Inflammatory macrophage (primary cell): ENCODE results near the gene EGFL7.
"Not testable (repeated sequence)": the region's sequence is repeated elsewhere in the genome, so short reads cannot be mapped to it uniquely, and the experiment has no call there.

Experiments used
- DNase-seq, 2 donors: peaks; one replicate each; pipeline ENCODE4 v3.0.0-alpha.2; 2020 to 2022

EGFL7 gene

DNA sequence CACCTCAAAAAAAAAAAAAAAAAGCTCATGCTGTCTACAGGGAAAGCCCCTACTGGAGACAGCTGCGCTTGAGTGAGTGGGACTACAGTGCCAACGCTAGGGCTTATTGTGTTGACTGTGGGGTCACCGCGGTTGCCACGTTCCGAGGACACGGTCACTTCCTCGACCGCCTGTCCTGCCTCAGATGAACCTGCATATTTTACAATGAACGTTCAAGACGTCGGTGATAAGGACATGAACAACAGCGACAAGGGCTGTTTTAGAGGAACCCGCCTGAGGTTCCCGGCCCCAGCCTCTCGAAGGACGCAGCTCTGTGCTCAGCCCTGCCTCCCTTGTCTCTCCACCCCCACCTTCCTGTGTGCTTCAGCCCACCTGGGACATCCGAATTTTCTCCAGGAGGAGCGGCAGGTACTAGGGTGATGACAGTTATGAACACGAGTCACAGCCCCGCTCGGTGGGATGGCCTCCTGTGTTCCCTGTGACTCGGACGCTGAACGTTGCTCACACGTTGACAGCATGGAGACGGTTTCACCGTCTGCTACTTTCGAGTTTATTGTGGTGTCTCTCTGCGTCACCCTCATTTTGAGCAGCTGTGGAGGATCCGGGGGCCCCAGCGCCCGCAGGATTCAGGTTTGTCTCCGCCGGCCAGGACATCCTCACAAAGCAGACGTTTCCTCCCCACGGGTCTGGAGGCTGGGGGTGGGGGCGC, 38.4 kb downstream of the EGFL7 start:
- DNase-seq: peak; percentile 28 to 65

DNA sequence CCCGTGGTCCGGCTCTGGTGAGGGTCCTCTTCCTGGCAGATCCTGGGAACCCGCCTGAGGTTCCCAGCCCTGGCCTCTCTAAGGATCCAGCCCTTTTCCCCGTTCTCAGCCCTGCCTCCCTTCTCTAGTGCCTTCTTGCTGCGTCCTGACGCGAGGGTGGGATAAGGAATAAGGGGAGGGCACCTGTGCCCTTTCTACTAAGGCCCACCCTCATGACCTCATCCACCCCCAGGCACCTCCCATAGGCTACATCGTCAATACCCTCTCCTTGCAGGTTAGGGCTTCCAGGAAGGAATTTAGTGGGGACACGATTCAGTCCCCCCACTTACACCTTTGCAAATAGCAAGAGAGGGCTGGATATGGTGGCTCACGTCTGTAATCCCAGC, 38.9 kb downstream of the EGFL7 start:
- DNase-seq: no peak

DNA sequence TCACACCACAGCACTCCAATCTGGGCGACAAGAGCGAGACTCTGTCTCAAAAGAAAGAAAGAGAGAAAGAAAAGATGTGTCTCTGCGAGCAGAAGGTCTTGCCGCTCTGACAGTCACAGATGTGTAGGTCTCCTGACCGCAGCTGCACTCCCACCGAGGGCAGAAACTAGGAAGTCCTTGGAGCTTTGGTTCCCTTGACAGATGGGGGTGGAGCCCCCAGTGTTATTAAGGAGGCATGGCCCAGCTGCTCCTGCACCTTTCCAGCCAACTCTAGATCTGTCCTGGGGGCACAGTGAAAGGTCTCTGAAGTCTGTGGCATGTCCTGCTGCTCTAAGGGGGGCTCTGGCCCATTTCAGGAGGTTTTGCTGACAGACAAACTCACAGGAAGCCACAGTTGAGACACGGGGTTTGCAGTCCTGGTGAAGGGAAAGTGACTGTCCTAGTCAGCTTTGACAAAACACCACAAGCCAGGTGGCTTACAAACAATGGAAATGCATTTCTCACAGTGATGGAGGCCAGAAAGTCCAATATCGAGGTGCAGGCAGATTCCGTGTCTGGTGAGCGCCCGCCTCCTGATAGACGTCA, 40.7 kb downstream of the EGFL7 start:
- DNase-seq: peak; percentile 52 to 84

DNA sequence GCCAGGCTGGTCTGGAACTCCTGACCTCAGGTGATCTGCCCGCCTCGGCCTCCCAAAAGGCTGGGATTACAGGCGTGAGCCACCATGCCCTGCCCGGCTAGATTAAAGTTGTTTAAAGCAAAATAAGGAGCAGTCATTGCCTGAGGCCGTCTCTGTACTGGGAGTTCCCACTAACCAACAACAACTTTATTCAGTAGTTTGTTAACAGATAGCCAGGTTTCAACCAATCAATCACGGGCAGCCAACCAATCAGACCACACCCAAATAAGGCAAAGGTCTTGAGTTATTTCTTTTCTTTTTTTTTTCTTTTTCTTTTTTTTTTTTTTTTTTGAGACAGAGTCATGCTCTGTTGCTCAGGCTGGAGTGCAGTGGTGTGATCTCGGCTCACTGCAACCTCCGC, 42.0 kb downstream of the EGFL7 start:
- DNase-seq: not testable (repeated sequence)

DNA sequence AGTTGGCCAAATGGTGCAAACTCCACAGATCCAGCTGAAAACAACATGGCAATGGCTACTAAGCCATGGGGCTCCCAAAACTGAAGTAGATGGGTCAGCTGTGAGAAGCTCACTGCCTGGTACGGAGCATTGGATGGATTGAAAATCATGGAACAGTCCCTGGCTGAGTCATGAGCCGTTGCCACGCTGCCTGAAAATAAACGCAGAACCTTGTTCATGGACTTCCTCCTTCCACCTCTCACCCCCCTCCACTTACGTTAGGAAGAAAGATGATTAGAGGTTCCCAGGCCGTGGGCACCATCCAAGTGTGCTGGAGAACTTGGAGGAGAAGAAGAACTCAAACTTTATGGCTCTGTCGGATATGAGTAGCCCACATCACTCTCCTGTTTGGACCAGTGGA, 42.8 kb downstream of the EGFL7 start:
- DNase-seq: peak; percentile 30 to 58

DNA sequence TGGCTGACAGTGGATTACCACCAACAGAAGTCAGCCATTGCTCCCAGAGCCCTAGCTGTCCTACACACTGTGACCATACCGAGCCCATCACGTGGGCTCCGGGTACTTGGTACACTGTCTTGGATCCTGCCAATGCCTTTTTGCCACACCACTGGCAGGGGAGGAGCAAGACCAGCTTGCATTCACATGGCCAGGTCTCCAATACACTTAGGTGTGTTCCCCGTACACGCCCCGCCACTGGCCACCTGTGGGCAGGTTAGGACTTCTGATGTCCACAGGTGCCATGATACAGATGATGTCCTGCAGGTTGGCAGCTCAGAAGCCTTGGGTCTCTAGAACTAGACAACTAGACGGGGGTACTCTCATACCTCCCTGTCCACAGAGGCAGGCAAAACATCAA, 44.3 kb downstream of the EGFL7 start:
- no peak for DNase-seq

DNA sequence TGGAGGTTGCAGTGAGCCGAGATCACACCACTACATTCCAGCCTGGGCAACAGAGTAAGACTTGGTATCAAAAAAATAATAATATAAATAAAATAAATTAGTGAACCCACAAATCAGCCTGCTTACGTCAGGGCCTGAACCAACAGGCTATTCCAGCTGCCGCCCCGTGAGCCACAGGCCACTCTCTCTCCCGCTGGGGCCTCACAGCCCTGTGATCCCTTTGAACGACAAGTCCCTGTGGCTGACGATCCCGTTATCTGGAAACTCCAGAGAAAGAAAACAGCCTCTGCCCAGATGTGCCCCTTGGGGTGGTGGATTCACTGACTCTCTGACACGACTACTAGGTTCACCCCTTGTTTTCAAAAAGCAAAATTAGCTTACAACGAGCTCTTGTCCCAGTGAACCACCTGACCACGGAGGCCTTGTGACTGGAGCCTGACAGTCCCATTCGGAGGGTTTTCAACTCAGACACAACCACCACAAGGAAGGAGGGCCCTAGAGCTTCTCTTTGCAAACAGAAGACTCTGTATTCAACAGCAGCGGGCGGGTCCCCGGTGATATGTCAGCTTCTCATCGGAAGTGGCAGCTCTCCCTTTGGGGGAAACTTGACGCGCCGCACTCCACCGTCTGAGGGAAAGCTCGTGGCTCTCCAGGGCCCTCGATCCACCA, 45.3 kb downstream of the EGFL7 start:
- no peak for DNase-seq

DNA sequence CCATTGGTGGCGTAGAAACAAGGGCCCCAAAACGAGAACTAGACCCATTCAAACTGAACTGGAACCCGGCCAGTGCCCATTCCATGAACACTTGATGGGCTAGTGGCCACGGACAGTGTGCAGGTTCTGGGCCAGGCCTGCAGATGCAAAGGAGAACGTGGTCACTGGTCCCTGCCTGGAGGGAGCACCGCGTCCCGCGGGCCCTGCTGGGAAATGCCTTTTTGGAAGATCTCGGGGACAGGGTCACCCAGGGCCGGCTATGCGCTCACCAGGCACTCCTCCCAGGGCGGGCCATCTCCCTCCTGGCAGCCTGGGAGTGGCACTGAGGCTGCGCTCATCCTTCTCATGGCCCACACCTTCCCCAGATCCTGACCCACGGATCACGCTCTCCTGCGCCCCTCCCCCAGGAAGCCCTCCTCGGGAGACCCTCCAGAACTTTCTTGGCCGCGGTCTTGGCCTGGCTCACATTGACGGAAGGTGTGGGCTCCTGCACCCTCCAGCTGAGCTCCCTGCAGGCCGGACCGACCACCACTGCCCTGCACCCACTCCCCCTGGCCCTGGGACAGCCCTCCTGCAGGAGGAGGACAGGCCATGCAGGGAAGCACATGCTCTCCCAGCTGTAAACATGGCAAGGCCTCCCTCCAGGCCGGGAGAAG, 46.9 kb downstream of the EGFL7 start:
- no peak for DNase-seq

DNA sequence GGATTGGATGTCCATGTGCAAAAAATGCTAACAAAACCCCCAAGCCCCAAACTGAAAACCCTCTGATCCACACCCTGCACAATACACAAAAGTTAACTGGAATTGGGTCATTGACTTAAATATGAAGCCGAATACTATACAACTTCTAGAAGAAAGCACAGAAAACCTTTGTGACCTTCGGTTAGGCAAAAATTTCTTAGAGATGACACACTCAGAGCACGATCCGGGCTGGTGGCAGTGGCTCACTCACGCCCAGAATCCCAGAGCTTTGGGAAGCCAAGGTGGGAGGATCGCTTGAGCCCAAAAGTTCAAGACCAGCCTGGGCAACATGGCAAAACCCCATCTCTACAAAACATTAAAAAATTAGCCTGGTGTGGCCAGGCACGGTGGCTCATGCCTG, 47.8 kb downstream of the EGFL7 start:
- DNase-seq: no peak

DNA sequence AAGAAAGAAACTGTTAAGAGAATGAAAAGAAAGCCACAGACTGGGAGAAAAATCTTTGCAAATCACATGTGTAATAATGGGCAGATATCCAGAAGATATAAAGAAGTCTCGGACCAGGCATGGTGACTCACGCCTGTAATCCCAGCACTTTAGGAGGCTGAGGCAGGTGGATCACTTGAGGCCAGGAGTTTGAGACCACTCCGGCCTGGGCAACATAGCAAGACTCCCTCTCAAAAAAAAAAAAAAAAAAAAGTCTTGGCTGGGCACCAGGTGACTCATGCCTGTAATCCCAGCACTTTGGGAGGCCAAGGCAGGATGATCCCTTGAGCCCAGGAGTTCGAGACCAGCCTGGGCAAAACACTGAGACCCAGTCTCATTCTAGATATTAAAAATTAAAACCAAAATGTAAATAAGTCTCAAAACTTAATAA, 48.5 kb downstream of the EGFL7 start:
- DNase-seq: not testable (repeated sequence)

DNA sequence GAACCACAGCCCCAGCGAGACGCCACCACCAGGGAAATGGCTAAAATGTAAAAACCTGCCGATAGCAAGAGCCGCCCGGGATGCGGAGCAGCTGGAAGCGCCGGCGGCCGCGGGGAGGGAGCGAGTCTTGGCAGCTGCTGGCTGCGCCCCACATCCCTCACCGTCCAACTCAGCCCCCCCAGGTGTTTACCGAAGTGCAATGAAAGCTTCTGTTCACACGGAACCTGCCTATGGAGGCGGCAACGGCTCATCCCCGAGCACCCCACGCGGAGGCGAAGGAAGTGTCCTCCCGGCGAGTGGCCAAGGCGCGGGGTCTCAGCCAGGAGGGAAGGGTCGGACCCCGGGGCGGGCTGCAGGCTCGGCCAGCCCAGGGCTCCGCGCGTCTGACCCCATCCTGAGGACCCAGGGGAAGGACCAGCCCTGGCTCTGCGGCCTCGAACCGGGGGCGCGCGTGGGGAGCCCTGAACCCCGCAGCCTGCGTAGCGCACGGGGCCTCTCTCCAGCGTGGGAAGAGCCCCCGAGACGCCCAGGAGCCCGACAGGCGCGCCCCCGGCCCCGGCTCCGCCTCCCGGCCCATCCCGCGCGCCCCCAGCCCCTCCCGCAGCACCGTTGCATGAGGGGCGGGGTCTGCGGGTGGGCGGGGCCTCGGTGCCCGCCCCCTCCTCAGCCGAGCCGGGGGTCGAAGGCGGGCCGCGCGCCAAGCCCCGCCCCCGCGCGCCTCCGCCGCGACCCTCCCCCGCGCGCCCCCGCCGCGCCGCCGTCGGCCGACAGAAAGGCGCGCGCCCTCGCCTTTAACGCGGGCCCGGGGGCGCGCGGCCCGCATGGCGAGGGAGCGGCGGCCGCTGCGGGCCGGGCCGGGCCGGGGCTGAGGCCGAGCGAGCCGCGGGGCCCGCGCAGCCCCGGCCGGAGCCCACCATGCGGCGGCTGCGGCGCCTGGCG, 49.3 kb downstream of the EGFL7 start, which contains the start of gene DIPK1B:
Gene DIPK1B, plus strand, starts transcription at position 822 of the 939 bp plus-strand sequence. Its CDS starts 94 bp downstream, at position 916.
- DNase-seq: no peak

DNA sequence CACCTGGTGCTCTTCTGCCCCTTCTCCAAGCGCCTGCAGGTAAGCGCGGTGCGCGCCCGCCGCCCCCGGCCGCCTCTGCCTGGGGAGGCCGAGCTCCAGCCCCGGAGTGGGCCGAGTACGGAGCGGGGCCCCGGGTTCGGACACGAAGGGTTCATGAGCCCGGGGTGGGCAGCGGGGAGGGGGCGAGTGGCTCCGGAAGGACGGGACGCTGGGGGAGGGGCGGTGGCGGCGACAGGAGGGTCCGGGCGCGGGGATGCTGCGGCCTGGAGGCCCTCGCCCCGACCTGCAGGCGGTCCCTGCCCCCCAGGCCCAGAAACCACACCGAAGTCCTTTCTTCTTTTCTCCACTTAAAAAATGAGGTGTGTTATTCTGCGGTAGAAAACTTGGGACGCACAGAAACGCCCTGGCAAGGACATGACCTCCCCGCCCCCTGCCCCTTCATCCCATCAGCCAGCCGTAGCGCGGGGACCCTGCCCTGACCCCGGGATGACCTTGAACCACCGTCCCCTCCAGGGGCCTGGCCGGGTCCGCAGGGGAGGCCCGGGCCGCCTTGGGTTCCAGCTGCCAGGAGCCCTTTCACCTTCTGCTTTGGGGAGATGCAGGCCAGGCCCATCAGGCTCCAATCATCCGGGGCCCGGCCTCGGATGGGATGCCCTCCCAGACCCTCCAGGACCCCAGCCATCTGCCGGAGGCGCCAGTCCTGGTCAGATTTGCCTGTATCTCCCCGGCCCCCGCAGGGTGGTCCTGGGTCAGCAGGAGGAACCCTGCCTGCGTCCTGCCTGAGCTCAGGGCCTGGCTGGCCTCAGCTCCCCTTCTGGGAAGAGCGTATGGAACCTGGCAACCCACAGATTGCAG, 50.2 kb downstream of the EGFL7 start:
- DNase-seq: no peak

DNA sequence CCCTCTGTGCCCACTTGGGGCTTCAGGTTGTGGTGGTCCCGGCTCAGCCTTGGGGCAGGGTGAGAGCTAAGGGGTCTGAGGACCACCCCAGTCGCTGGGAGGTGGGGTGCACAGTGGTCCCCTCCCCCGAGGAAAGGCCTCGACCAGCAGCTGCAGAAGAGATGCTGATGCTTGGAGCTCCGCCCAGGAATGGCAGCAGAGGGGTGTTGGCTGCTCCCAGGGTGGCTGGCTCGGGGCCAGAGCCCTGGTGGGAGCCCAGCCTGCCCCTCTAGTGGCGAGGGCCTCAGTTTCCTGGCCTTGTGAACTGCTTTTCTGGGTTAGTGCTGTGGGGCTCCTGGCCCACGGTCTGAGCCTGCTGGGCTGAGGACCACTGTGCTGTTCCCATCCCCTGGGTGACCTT, 50.8 kb downstream of the EGFL7 start:
- no peak for DNase-seq

DNA sequence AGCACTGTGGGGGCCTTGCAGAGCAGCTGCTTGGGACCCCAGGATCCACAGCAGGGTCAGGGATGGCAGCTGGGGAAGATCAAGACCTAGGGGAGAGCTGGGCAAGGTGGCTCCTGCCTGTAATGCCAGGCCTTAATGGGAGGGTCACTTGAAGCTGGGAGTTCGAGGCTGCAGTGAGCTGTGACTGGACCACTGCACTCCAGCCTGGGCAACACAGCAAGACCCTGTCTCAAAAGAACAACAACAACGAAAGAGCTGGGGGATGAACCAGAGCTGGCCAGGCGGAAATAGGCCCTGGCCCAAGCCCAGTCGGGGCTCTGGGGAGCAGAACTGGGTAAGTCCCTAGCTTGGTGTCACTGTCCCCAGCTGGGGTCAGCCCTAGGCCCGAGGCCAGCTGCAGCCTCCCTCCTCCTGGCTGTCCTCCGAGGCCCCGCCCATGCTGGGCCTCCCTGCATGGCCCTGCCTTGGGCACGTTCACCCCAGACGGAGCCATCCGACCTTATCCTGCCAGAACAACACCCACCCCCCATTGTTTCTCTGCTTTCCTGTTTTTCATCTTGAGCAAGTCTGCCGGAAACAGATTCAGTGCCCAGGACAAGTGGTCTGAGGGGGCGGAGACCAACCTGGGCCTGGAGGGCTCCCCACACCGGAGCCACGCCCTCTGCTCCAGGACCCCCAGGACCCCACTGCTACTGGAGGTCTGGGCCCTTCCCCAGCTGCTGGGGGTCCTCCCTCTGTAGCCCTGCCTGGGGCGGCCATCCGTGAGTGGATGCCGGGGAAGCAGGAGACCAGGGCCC, 51.6 kb downstream of the EGFL7 start:
- no peak for DNase-seq

DNA sequence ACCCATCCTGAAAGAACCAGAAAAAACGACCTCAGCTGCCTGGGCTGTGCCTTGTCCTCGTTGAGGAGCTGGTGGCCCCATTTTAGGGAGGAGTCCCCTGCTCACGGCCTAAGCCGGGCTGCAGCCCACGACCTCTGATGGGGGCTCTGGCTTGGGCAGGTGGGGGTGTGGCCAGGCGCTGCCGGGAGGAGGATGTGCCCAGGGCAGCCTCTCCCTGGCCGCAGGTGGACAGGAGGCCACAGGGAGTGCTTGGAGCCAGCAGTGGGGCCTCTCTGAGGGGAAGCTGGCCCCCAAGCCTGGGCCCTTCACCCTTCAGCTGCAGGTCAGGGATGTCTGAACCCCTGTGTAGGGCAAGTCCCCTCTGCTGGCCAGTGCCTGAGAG, 52.2 kb downstream of the EGFL7 start:
- DNase-seq: no peak

DNA sequence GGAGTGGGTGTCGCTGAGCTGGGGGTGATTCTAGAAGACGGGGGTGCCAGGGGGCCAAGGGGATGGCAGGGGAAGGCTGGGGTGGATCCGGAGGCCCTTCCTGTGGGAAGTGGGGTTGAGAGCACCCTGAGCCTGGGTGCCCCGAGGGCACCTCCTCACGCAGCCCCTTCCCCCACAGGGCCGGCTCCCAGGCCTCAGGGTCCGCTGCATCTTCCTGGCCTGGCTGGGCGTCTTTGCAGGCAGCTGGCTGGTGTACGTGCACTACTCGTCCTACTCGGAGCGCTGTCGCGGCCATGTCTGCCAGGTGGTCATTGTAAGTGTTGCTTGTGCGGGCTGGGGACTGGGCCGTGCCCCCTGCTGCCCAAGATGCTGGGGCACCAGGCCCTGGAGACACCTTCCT, 54.7 kb downstream of the EGFL7 start:
- DNase-seq: no peak

DNA sequence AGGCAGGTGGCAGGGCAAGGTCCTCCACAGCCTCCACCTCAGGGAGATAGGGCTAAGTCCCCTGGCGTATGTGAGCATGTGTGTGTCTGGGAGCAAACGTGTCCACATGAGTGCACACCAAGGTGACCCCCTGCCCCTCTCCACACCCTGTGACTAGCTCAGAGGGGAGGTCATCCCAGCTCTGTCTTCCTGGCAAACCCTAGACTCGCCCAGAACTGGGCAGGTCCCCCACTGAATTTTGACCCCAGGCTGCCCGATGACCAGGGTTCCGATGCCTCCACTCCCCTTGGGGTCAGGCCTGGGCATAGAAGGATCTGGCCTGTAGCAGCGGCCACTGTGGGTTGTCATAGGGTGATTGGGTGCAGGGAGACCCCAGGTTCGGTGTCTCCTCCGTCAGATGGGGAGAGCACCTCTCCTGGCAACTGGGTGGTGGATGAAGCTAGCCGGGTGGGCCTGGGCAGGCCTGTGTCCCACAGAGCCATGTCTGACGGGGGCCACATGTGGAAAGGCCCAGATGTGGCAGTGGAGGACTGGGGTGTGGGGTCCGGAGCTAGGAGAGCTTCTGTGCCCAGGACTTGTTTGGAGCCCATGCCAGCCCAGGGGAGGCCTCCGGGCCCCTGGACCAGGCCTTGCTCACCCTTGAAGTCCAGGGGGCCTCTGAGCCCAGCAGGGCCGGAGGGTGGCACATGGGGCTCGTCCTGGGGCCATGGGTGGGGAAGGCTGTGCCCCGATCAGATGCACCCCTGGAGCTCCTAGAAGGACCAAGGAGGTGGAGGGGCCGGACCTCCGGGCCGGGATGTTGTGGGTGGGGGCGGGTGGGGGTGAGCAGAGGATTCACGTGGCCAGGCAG, 55.9 kb downstream of the EGFL7 start:
- no peak for DNase-seq

DNA sequence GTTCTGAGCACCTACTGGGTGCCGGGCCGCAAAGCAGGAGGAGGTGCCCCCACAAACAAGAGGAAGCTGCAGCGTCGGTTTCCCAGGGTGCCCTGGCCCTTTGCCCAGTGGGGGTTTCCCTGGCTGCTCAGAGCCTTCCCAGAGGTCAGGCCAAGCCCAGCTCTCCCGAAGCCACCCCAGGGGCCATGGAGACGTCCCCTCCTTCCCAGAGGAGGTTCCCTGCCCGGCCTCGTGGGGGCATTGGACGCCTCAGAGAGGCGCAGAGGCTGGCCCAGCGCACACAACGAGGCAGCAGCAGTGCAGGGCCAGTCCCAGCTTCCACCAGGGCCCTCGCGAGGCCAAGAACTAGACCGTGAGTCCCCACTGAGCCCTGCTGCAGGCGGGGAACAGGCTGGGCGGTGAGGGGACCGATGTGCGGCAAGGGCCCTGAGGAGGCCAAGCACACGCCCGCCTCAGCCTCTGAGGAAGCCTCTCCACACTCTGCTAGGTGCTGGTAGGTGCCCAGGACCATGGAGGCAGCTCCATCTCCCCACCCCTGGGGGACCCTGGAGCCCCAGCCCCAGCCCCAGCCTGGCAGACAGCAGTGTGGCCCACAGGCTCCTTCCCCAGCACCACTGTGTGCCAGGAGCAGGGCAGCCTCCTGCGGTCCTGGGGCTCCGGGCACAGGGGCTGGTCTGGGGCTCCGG, 56.6 kb downstream of the EGFL7 start:
- DNase-seq: peak; percentile 31 to 55
